UCSD-AML1 (cell line): ENCODE data around the gene CBX1.
"Not testable (repeated sequence)": the region's sequence is repeated elsewhere in the genome, so short reads cannot be mapped to it uniquely, and the experiment has no call there.

Source experiments
- DNase-seq: peaks from one replicate; lab custom pipeline; 2025; ENCODE audit not compliant: unreplicated experiment; lab: John Stamatoyannopoulos, UW

Gene CBX1

GRCh38 chr17:48123776-48124388, 22.6 kb upstream of the CBX1 start:
- no peak for DNase-seq

DNA sequence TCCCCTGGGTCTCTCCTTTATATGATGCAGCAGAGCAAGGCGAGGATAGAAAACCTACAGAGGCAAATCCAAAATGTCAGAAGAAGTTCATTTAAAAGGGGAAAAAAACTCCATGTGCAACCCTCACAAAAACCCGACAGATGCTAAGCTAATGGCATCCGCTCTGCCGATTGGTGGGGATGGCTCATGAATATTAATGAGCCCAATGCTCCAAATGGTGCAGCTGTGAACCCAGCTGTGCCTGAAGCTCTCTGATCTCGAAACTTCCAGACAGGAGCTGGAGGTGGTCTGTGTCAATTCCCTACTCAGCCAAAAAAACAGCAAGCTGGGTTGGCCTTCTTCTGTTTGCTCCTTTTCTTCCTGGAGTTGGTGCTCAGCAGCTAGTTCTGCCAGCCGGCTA, 21.8 kb upstream of the CBX1 start:
- no peak for DNase-seq

DNA sequence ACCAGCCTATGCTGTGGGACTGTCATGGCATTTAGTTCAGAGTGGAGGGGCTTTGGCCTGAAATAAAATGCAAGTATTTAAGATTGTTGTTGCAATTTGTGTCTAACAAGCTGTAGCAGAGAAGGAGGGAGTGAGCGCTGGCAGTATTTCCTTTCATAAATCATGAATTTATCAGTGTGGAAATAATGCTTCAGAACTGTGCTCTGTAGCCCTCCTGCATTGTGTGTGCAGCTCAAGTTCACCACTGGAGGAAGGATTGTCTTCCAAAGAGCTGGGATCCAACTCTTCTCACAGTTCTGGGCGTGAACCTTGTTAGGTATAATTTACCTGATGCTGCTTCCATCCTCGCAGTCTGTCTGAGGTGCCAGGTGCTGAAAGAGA, 21.4 kb upstream of the CBX1 start:
- DNase-seq = no peak

DNA sequence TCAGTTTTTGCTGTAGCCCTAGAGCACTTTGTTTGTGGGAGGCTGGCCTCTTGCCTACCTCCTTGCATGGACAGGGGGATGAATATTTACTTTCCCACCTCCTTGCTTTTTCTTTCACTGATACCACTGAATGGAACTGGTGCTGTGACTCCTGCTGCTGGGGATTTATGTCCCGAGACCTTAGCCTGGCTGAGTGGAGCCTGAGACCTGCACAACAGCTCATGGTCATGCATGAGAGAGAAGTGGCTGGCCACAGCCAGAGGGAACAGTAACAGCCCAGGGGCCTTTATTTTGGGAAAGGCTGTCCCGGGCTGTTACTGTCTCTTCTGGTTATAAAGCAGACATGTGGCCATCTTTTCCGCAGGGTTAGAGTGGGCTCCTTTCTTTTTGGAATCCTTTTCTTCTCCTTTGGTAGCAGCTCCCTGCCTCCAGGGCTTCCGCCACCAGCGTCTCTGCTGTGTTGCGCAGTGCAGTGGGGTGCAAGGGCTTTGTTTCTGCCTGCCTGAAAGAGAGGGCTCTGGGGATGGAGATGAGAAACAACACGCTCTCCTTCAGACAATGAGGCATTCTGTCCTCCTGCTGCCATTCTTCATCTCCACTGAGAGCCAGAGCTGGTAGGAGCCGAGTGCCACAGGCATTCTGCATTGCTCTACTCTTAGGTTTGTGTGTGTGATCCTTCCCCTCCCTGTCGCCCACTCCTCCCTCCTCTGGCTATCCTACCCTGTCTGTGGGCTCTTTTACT, 20.8 kb upstream of the CBX1 start:
- DNase-seq = no peak

DNA sequence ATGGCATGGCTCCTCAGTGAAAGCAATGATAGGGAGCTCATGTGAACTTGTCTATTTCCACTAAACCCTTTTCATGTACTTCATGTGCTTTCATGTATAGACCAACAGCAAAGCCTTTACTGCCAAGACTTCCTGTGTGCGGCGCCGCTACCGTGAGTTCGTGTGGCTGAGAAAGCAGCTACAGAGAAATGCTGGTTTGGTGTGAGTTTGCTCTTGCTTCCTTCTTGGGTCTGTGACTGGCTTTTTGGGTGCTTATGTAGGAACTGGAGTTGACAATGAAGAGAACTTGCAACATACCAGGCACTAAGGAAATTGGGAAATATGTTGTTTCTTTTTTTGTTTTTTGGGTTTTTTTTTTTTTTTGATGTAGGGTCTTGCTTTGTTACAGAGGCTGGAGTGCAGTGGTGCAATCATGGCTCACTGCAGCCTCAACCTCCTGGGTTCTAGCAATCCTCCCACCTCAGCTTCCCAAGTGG, 12.0 kb upstream of the CBX1 start:
- peak; percentile 33 for DNase-seq

- DNase-seq = no peak
Measured at GRCh38 chr17:48111937-48112241, 10.6 kb upstream of the CBX1 start.

GRCh38 chr17:48110761-48111160, 9.5 kb upstream of the CBX1 start:
- no peak for DNase-seq

DNA sequence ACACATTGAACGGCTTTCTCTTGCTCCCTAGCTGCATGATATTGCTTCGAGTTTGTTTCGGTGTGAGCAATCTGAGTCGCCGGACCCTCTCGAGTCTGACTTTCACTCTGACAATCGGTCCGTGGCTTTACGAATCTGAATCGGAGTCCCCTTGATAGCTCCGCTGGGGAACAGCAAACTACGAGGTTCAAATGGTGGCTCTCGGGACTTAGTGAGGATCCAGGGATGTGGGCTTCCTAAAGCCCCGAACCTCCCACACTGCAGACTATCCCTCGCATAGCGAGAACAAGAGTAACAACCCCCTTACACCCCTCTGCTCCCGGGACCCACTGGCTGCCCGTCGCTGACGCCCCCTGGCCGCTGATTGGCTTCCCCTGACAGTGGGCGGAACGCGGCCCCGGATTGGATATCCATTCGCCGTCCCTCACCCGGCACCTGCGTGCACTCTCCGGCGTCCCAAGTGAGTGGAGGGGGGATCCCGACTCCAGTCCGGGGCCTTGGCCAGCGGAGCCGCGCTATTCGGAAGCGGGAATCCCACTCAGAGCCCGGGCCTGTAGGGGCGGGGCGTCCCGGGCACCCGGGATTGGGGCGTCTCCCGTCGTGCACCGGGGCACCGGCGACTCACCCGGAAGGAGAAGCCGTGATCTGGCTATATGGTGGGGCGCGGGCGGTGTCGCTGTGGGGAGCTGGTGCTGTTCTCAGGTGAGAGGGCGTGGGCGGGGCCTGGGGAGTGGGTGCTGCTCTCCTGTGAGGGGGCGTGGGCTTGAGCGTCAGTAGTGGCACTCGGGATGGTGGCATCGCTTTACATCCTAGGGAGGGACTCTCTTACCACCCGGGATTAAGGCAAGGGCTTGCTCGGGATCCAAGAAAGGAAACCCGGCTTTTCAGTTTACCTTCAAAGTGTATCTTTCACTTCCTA, 6.1 kb upstream of the CBX1 start, which contains the start of gene SNX11:
SNX11 (plus strand) TSS at position 630 of the 919 bp plus-strand sequence. CDS start 4,278 bp downstream, outside the sequence.
- DNase-seq = peak; percentile 89

GRCh38 chr17:48106802-48107136, 5.5 kb upstream of the CBX1 start:
- no peak for DNase-seq

DNA sequence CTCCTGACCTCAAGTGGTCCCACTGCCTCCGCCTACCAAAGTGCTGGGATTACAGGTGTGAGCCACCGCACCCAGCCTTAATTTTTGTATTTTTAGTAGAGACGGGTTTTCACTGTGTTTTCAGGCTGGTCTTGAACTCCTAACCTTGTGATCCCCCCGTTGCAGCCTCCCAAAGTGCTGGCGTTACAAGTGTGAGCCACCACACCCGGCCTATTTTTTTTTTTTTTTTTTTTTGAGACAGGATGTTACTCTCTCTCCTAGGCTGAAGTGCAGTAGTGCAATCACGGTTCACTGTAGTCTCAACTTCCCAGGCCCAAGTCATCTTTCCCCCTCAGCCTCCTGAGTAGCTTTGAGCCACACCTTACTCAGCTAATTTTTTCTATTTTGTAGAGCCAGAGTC, 3.2 kb upstream of the CBX1 start:
- DNase-seq = no peak

DNA sequence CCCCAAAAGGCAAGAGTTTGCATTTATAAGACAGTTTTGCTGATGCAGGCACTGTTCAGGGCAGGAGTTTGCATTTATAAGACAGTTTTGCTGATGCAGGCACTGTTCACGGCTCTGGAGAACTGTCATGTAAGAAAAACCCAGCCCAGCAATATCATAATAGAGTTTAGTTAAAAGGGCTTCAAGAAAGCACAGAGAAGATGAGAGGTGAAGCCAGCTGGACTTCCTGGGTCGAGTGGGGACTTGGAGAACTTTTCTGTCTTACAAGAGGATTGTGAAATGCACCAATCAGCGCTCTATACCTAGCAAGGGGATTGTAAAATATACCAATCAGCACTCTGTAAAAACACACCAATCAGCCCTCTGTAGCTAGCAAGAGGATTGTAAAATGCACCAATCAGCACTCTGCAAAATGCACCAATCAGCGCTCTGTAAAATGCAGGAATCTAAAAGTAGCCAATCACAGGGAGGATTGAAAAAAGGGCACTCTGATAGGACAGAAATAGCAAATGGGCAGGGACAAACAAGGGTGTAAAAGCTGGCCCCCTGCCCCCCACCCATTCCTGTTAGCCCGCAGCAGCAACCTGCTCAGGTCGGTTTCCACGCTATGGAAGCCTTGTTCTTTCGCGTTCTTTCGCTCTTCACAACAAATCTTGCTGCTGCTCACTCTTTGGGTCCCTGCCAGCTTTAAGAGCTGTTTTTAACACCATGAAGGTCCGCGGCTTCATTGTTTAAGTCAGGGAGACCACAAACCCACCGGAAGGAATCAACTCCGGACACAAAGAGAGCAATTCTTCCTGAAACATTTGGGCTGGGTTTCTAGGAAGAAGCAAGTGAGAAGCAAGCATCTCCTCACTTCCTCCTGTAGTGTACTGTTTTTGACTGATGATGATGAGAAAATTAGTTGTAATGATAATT, 1.8 kb upstream of the CBX1 start:
- peak; percentile 59 for DNase-seq

- no peak for DNase-seq
Measured at GRCh38 chr17:48102043-48102750, 919 bp upstream of the CBX1 start.

DNA sequence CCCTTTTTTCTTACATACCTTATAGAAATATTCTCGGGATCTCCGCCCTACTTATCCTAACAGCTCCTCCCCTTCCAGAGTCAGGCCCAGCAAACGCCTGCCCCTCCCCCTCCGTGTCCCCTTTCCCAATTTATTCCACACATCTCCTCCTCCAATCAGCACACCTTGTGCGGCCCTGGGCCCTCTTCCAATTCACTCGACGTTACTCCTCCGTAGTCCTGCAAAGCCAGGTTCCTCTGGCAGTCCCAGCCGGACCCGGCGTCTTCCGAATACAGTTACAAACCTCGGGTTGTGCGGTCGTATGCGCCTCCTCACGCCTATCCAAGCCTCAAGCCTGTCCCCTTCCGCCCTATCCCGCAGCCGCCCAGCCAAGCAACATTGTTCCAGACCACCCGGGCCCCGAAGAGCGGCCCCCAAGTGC, 677 bp downstream of the CBX1 start:
- DNase-seq = no peak

- DNase-seq = no peak
Measured at GRCh38 chr17:48100160-48100559, 1.1 kb downstream of the CBX1 start.

DNA sequence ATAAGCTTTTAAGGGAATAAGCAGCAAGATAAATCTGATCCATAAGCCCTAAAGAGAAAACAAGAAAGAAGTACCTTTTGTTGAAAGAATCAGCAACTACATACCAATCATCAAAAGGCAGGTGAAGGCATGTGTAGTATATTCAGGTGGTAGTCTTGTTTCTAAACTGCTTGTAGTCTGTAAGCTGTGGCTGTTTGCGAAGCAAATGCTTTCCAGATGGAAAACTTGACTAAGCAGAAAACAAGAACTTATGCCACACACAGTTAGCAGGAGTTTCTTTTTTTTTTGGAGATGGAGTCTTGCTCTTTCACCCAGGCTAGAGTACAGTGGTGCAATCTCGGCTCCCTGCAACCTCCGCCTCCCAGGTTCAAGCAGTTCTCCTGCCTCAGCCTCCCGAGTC, 5.7 kb downstream of the CBX1 start:
- DNase-seq = no peak

DNA sequence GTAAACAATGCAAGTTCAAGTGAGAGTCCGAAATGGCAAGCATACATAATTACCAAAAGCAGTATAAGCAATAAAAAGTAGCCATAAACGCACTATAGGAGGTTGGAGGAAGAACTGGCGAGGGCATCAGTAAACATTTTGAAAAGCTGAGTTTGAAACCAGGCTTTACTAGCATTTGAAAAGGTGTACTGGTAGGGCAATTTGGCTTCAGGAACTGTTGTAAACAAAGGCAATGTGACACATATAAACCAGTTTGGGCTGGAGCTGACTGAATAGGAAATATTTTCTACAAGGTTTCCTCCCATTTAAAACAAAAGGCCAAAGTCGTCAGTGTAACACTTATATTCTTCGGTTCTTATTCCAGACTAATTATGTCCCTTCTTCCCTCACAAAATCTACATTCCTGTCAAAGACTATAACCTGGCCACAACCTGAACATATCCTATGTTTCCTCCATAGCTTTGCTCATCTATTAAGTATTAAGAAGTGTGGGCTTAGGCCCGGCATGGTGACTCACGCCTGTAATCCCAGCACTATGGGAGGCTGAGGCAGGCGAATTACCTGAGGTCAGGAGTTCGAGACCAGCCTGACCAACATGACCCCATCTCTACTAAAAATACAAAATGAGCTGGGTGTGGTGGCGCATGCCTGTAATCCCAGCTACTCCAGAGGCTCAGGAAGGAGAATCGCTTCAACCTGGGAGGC, 7.8 kb downstream of the CBX1 start:
- DNase-seq = no peak

DNA sequence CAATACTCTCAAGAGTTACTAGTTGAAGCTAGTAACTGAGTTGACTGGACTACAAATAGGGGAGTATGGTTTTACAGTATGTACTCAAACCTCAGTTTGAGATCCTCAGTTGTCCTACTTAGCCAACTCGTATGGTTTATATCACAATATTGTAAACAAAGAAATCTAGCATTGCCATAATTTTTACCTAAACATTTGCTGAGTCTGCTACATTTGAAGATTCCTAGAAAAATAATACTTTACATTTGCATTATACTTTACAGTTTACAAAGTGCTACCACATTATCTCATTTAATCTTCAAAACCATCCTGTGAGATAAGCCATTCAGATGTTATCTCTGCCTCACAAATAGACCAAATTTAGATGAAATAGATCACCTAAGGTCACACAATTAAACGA, 16.3 kb downstream of the CBX1 start:
- DNase-seq = no peak

GRCh38 chr17:48081858-48082257, 19.4 kb downstream of the CBX1 start:
- no peak for DNase-seq

- not testable (repeated sequence) for DNase-seq
Measured at GRCh38 chr17:48077152-48077551, 24.1 kb downstream of the CBX1 start.
